Endothelial cell of umbilical vein (primary cell): ENCODE results near the gene SPATS2L.

Source experiments
- CTCF ChIP-seq, 2 donors: IDR thresholded peaks; 1 replicate in 1 of 2; 2 replicates in 1 of 2; pipeline ENCODE4 v1.5.1; 2011; ENCODE audit warnings: low read length in 2 of 2, mild to moderate bottlenecking in 2 of 2, moderate library complexity in 2 of 2, control low read depth in 1 of 2, inconsistent platforms in 1 of 2, low read depth in 1 of 2; ENCODE audit not compliant: insufficient read depth in 1 of 2; ENCODE audit errors: extremely low read depth in 1 of 2
- EZH2 ChIP-seq: IDR thresholded peaks from 2 replicates; pipeline ENCODE4 v1.6.1; 2012; ENCODE audit warnings: borderline replicate concordance, low read depth, mild to moderate bottlenecking, moderate library complexity, low read length, inconsistent platforms; ENCODE audit not compliant: severe bottlenecking
- GATA2 ChIP-seq: IDR thresholded peaks from 2 replicates; pipeline ENCODE4 v1.7.0; 2011; ENCODE audit warnings: low read depth, mild to moderate bottlenecking, moderate library complexity, mixed read lengths, low read length; ENCODE audit not compliant: insufficient read length, insufficient read depth

DNA sequence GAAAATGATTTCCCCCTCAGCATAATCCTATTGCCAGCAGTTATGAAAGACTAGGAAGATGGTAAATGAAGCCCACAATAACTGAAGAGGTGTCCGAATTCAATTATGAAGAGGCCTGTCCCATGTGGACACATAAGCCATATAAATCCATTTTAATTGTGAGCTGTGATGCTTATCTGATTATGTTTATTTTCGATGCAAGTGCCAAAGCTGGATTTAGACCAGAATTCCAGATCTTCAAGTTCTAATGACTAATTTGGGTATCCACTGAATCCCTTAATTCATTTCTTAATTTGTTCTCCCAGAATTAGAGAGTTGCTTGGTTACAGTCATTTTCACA, 24.5 kb downstream of the SPATS2L start:
- TF ChIP-seq CTCF (IDR thresholded peaks at IDR 0.05; ENCODE audit: extremely low read depth in 1 of 2, insufficient read depth in 1 of 2, low read depth in 1 of 2, low read length in 2 of 2) (no peak), EZH2 (no peak), GATA2 (no peak)
